Uterus (tissue), 2 donors: ENCODE measurements around the gene LDLRAD4.

Experiments used
- POLR2A ChIP-seq, 2 donors: fragments of 450-650 bp; IDR thresholded peaks; one replicate each; pipeline ENCODE4 v1.6.1; 2016; ENCODE audit warnings: antibody characterized with exemption in 2 of 2, mild to moderate bottlenecking in 1 of 2, moderate library complexity in 1 of 2
- TF ChIP-seq, protein P1 (sequence below), 4 experiments: fragments of 200-600 bp in 2 of 4; fragments of 450-650 bp in 2 of 4; sonication (generic) in 2 of 4; IDR thresholded peaks; one replicate each; pipeline ENCODE4 v1.5.1; 2016 to 2019; ENCODE audit warnings: antibody characterized with exemption in 4 of 4, mild to moderate bottlenecking in 2 of 4, moderate library complexity in 1 of 4

DNA sequence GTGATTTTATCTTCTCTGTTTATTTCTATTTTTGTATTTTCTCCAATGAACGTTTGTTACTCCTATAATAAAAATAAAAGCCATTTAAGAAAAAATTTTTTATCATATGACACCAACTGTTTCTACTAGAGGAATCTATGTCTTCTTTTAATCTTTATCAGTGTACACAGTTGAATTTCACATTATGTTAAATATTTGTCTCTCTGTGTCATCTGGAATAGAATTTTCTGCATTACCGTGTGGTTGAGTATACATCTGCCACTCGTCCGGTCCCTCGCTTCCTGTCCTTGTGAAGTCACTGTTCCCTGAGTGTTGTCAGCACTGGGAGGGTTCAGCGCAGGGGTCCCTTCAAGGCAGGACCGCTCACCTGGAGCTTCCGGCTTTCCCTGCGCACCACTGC, 99.2 kb downstream of the LDLRAD4 start:
- TF ChIP-seq POLR2A (IDR thresholded peaks at IDR 0.05): no peak
- TF ChIP-seq, protein P1, sequence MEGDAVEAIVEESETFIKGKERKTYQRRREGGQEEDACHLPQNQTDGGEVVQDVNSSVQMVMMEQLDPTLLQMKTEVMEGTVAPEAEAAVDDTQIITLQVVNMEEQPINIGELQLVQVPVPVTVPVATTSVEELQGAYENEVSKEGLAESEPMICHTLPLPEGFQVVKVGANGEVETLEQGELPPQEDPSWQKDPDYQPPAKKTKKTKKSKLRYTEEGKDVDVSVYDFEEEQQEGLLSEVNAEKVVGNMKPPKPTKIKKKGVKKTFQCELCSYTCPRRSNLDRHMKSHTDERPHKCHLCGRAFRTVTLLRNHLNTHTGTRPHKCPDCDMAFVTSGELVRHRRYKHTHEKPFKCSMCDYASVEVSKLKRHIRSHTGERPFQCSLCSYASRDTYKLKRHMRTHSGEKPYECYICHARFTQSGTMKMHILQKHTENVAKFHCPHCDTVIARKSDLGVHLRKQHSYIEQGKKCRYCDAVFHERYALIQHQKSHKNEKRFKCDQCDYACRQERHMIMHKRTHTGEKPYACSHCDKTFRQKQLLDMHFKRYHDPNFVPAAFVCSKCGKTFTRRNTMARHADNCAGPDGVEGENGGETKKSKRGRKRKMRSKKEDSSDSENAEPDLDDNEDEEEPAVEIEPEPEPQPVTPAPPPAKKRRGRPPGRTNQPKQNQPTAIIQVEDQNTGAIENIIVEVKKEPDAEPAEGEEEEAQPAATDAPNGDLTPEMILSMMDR (IDR thresholded peaks at IDR 0.05): no peak
